Memory B cell (primary cell): ENCODE results near the gene UBR3.

Experiments used
- ATAC-seq: fragments of 150-1000 bp; cut with Tn5 transposase; 2 replicates; pipeline ENCODE4 v1.10.0; 2021; ENCODE audit warnings: low read depth, mild to moderate bottlenecking, moderate library complexity
- DNase-seq, 2 donors: peaks; one replicate each; pipeline ENCODE4 v3.0.0; 2022; ENCODE audit warnings: low spot score in 2 of 2
- H3K27ac Mint-ChIP-seq: one replicate; pipeline ENCODE4 v1.8.0; 2022; ENCODE audit warnings: mild to moderate bottlenecking, moderate library complexity, mixed read lengths
- H3K27me3 Mint-ChIP-seq: one replicate; pipeline ENCODE4 v1.8.0; 2022; ENCODE audit warnings: mixed read lengths
- H3K36me3 Mint-ChIP-seq: one replicate; pipeline ENCODE4 v1.8.0; 2022; ENCODE audit warnings: mild to moderate bottlenecking, mixed read lengths
- H3K4me1 Mint-ChIP-seq: one replicate; pipeline ENCODE4 v1.8.0; 2022; ENCODE audit warnings: mixed read lengths
- H3K4me3 Mint-ChIP-seq: one replicate; pipeline ENCODE4 v1.8.0; 2022; ENCODE audit warnings: mild to moderate bottlenecking, moderate library complexity, mixed read lengths
- H3K9me3 Mint-ChIP-seq: one replicate; pipeline ENCODE4 v1.8.0; 2022; ENCODE audit warnings: mixed read lengths

Gene UBR3

DNA sequence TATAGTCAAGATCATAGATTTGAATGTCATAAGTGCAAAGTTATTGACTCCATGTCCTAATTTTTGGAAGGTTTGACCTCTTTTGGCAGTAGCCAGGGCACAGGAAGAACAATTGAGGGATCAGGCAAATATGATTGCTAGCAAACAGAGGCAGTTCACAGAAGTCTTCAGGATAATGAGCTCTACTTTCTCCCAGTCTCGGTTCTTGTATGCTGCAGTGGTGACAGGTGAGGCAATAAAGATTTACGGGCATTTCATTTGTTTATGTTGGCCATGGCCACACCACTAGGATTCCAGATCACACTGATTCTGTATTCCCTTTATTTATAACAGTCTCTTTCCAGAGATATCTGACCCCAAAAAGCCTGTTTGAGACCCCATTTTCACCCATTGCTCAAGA lies 137.5 kb downstream of the UBR3 start:
- Mint-ChIP-seq H3K9me3 (peaks cover 3% of the 10 kb centered on the region), H3K27me3 (no peaks in the 10 kb centered on the region), H3K36me3 (peaks cover 40% of the 10 kb centered on the region), H3K27ac (no peak overlapping the region), H3K4me1 (no peaks in the 10 kb centered on the region), H3K4me3 (no peak overlapping the region)
- ATAC-seq (no peak), DNase-seq (no peak)

- Mint-ChIP-seq H3K27me3 (no peaks in the 10 kb centered on the region), H3K27ac (no peak overlapping the region), H3K4me3 (no peak overlapping the region), H3K9me3 (peaks cover 3% of the 10 kb centered on the region), H3K36me3 (peaks cover 43% of the 10 kb centered on the region), H3K4me1 (no peaks in the 10 kb centered on the region)
- DNase-seq: no peak
- no peak for ATAC-seq
These were observed 138.2 kb downstream of the UBR3 start for GRCh38 chr2:169965495-169965894.

DNA sequence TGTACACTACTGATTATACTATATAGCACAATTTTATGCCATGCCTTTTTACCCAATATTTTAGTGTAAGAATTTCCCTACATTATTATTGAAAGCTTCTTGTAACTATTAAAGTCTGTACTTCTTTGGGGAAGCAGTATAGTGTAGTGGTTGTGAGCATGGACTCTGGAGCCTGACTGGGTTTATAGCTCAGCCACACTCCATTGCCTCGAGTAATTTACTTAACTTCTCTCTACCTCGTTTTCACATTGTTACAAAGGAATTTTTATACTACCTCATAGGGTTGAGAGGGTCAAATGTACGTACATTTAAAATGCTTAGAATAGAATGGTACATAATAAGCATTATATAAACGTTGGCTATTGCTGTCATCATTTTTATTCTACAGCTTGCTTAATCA lies 139.2 kb downstream of the UBR3 start:
- peaks cover 37% of the 10 kb centered on the region for H3K36me3 Mint-ChIP-seq
- H3K27ac Mint-ChIP-seq: no peak overlapping the region
- ATAC-seq (no peak), DNase-seq (no peak)
- H3K9me3 Mint-ChIP-seq: peaks cover 3% of the 10 kb centered on the region
- no peaks in the 10 kb centered on the region for H3K27me3 Mint-ChIP-seq
- no peak overlapping the region for H3K4me3 Mint-ChIP-seq
- H3K4me1 Mint-ChIP-seq: no peaks in the 10 kb centered on the region

- no peaks in the 10 kb centered on the region for H3K27me3 Mint-ChIP-seq
- no peak overlapping the region for H3K27ac Mint-ChIP-seq
- no peak for DNase-seq
- ATAC-seq: no peak
- peaks cover 37% of the 10 kb centered on the region for H3K36me3 Mint-ChIP-seq
- peaks cover 4% of the 10 kb centered on the region for H3K9me3 Mint-ChIP-seq
- no peak overlapping the region for H3K4me3 Mint-ChIP-seq
- H3K4me1 Mint-ChIP-seq: no peaks in the 10 kb centered on the region
These were observed 141.5 kb downstream of the UBR3 start for GRCh38 chr2:169968743-169969142.

DNA sequence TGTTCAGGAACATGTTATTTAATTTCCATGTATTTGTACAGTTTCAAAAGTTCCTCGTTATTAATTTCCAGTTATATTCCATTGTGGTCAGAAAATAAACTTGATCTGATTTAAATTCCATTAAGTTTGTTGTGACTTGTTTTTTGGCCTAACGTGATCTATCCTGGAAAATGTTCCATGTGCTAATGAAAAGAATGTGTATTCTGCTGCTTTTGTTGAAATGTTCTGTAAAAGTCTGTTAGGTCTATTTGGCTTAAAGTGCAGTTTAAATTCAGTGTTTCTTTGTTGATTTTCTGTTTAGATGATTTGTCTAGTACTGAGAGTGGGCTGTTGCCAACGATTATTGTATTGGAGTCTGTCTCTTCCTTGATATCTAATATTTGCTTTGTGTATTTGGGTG lies 148.0 kb downstream of the UBR3 start:
- no peak for ATAC-seq
- Mint-ChIP-seq H3K27me3 (no peaks in the 10 kb centered on the region), H3K36me3 (peaks cover 63% of the 10 kb centered on the region), H3K9me3 (peaks cover 23% of the 10 kb centered on the region), H3K4me1 (no peaks in the 10 kb centered on the region), H3K27ac (no peak overlapping the region), H3K4me3 (no peak overlapping the region)
- no peak for DNase-seq

- peaks cover 66% of the 10 kb centered on the region for H3K36me3 Mint-ChIP-seq
- no peaks in the 10 kb centered on the region for H3K4me1 Mint-ChIP-seq
- no peaks in the 10 kb centered on the region for H3K27me3 Mint-ChIP-seq
- H3K4me3 Mint-ChIP-seq: no peak overlapping the region
- no peak for ATAC-seq
- H3K27ac Mint-ChIP-seq: no peak overlapping the region
- H3K9me3 Mint-ChIP-seq: peaks cover 23% of the 10 kb centered on the region
- no peak for DNase-seq
These were observed 149.1 kb downstream of the UBR3 start for GRCh38 chr2:169976335-169976851.

DNA sequence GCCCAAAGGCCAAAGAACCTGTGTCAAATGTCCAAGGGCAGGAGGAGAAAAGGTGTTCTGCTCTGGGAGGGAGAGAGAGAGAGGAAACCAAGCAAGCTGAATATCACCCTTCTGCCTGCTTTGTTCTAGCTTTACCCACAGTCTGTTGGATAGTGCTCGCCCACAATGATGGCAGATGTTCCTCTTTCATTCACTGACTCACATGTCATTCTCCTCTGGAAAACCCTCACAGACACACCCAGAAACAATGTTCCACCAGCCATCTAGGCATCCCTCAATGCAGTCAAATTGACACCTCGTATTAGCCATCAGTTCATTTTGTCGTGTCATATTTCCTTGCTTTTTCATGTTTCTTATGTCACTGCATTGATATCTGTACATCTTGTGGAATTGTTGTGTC lies 150.3 kb downstream of the UBR3 start:
- Mint-ChIP-seq H3K4me1 (no peaks in the 10 kb centered on the region), H3K27me3 (no peaks in the 10 kb centered on the region), H3K27ac (no peak overlapping the region), H3K9me3 (peaks cover 23% of the 10 kb centered on the region), H3K4me3 (no peak overlapping the region), H3K36me3 (peaks cover 62% of the 10 kb centered on the region)
- ATAC-seq: no peak
- no peak for DNase-seq

DNA sequence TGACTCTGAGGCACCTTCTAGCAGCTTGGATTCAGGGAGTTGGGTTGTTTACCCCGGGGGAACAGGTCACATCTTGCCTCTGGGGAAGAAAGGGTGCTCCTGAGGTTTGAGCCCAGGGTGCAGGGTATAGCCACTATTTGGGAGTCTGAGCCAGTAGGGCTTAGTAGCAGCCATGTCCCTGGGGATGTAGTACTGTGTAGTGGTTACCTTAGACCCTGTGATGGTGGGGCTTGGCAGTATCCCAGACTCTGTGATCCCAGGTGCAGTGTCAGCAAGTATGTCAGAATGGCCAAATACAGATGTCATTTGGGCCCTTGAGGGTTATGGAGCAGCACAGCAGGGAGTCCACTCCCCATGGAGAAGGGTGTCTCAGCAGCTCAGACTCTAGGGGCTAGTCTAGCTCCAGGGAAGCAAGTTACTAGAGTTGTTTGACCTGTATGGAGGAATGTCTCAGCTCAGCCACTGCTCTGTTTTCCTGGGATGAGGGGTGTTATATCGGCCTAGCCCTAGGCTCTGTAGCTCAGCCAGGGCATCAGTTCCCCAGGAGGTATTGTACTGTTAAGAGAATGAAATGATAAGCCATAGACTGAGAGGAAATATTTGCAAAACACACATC lies 151.3 kb downstream of the UBR3 start:
- Mint-ChIP-seq H3K4me1 (peaks cover 2% of the 10 kb centered on the region), H3K36me3 (peaks cover 64% of the 10 kb centered on the region), H3K27ac (no peak overlapping the region), H3K9me3 (peaks cover 25% of the 10 kb centered on the region), H3K27me3 (no peaks in the 10 kb centered on the region), H3K4me3 (no peak overlapping the region)
- DNase-seq (no peak), ATAC-seq (no peak)

DNA sequence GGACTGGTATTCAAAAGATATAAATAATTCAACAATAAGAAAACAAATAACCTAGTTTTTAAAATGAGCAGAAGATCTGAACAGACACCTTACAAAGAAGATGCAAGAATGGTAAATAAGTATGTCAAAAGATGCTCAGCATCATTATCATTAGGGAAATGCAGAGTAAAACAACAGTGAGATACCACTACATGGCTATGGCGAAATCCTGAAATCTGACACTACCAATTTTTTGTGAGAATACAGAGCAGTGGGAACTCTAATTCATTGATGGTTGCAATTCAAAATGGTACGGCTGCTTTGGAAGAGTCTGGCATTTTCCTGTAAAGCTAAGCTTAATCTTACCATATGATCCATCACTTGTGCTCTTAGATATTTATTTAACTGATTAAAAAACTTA lies 151.8 kb downstream of the UBR3 start:
- no peak overlapping the region for H3K4me3 Mint-ChIP-seq
- peaks cover 59% of the 10 kb centered on the region for H3K36me3 Mint-ChIP-seq
- H3K27me3 Mint-ChIP-seq: no peaks in the 10 kb centered on the region
- DNase-seq (no peak), ATAC-seq (no peak)
- H3K27ac Mint-ChIP-seq: no peak overlapping the region
- peaks cover 2% of the 10 kb centered on the region for H3K4me1 Mint-ChIP-seq
- peaks cover 22% of the 10 kb centered on the region for H3K9me3 Mint-ChIP-seq

GRCh38 chr2:169980001-169980400 lies 152.7 kb downstream of the UBR3 start:
- ATAC-seq (no peak), DNase-seq (no peak)
- H3K4me1 Mint-ChIP-seq: peaks cover 2% of the 10 kb centered on the region
- H3K27ac Mint-ChIP-seq: no peak overlapping the region
- H3K27me3 Mint-ChIP-seq: no peaks in the 10 kb centered on the region
- no peak overlapping the region for H3K4me3 Mint-ChIP-seq
- peaks cover 16% of the 10 kb centered on the region for H3K9me3 Mint-ChIP-seq
- peaks cover 51% of the 10 kb centered on the region for H3K36me3 Mint-ChIP-seq

- H3K4me3 Mint-ChIP-seq: no peak overlapping the region
- H3K36me3 Mint-ChIP-seq: peaks cover 48% of the 10 kb centered on the region
- H3K9me3 Mint-ChIP-seq: peaks cover 11% of the 10 kb centered on the region
- no peaks in the 10 kb centered on the region for H3K27me3 Mint-ChIP-seq
- DNase-seq (no peak), ATAC-seq (no peak)
- H3K4me1 Mint-ChIP-seq: peaks cover 2% of the 10 kb centered on the region
- H3K27ac Mint-ChIP-seq: no peak overlapping the region
These were observed 153.4 kb downstream of the UBR3 start for GRCh38 chr2:169980643-169981042.

- peaks cover 2% of the 10 kb centered on the region for H3K9me3 Mint-ChIP-seq
These were observed 155.7 kb downstream of the UBR3 start for GRCh38 chr2:169982929-169983328.

DNA sequence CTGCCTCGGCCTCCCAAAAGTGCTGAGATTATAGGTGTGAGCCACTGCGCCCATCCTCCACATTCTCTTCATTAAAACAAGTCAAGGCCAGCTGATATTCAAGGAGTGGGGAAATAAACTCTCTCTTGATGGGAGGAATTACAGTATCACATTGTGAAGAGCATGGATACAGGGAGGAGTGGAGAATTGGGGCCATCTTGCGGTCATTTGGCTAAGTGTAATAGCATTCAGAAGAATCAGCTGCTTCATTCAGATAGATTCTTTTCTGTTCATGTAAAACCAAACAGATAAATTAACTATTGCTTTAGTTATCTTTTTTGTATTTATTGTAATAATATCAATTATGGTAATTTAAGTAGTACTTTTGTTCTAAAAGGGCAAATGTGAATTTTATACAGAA lies 156.3 kb downstream of the UBR3 start:
- no peak overlapping the region for H3K4me3 Mint-ChIP-seq
- peaks cover 33% of the 10 kb centered on the region for H3K36me3 Mint-ChIP-seq
- peaks cover 2% of the 10 kb centered on the region for H3K4me1 Mint-ChIP-seq
- no peak for ATAC-seq
- no peak overlapping the region for H3K27ac Mint-ChIP-seq
- peaks cover 2% of the 10 kb centered on the region for H3K9me3 Mint-ChIP-seq
- DNase-seq: no peak
- no peaks in the 10 kb centered on the region for H3K27me3 Mint-ChIP-seq

More at GRCh38 chr2:169982929-169983328, 155.7 kb downstream of the UBR3 start:
- Mint-ChIP-seq H3K4me1 (peaks cover 2% of the 10 kb centered on the region), H3K4me3 (no peak overlapping the region), H3K36me3 (peaks cover 38% of the 10 kb centered on the region), H3K27ac (no peak overlapping the region), H3K27me3 (no peaks in the 10 kb centered on the region)
- DNase-seq (no peak), ATAC-seq (no peak)

DNA sequence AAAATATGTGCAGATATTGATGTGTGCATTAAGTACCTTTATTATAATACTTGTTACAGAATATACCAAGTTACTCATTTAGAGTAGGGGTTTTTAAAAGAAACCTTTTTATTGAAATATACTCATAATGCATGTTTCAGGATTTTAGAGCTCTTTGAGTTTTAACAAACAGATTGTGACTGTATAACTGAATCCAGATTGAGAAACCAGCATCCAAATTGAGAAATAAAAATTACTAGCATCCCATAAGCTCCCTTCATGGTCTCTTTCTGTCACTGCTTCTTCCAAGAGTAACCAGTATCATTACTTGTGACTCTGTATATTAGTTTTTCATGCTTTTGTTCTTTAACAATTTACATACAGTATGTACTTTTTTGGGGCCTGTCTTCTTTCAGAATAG lies 156.9 kb downstream of the UBR3 start:
- no peak overlapping the region for H3K4me3 Mint-ChIP-seq
- H3K9me3 Mint-ChIP-seq: peaks cover 2% of the 10 kb centered on the region
- no peaks in the 10 kb centered on the region for H3K27me3 Mint-ChIP-seq
- ATAC-seq (no peak), DNase-seq (no peak)
- H3K27ac Mint-ChIP-seq: no peak overlapping the region
- peaks cover 31% of the 10 kb centered on the region for H3K36me3 Mint-ChIP-seq
- peaks cover 2% of the 10 kb centered on the region for H3K4me1 Mint-ChIP-seq

DNA sequence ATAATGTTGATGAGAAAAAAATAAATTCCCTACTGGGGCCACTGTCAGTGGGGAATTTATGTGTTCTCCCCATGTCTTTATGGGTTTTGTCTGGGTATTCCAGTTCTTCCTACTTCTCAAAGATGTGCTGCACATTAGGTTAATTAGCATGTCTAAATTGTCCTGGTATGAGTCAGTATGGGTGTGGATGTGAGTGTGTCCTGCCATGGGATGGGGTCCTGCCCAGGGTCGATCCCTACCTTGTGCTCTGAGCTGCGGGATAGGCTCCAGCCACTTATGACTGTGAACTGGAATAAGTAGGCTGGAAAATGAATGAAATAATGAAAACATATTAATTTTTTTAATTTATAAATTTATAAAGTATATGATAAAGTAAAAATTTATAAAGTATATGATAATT lies 167.5 kb downstream of the UBR3 start:
- peaks cover 1% of the 10 kb centered on the region for H3K9me3 Mint-ChIP-seq
- H3K27ac Mint-ChIP-seq: no peak overlapping the region
- H3K4me1 Mint-ChIP-seq: no peaks in the 10 kb centered on the region
- no peak for ATAC-seq
- DNase-seq: no peak
- H3K4me3 Mint-ChIP-seq: no peak overlapping the region
- no peaks in the 10 kb centered on the region for H3K27me3 Mint-ChIP-seq
- H3K36me3 Mint-ChIP-seq: peaks cover 46% of the 10 kb centered on the region
